Measurements from ENCODE around the gene EDEM3. TPM values are rescaled to one million over a fixed set of nuclear protein-coding genes. Genes with fewer than 3 reads are reported as not detected.

The EDEM3 gene
- total and polyA plus RNA-seq, 2 of the 8 experiments (the other 6 are each of a cell fraction or from before 2014, with no cell fraction given), result 1.6 to 14.0 TPM

- TF ChIP-seq CHD7 (IDR thresholded peaks at IDR 0.05; ENCODE audit: insufficient replicate concordance, low read length), result no peak
- no peak for TF ChIP-seq CEBPB (IDR thresholded peaks at IDR 0.05; ENCODE audit: low read depth, low read length)
- TF ChIP-seq POU5F1 (IDR thresholded peaks at IDR 0.05; ENCODE audit: low read depth, low read length), result no peak
- TF ChIP-seq SUZ12 (IDR thresholded peaks at IDR 0.05; ENCODE audit: low read length), result no peak
- TF ChIP-seq GTF2F1 (IDR thresholded peaks at IDR 0.05; ENCODE audit: borderline replicate concordance, low read depth, low read length), result no peak
- no peak for TF ChIP-seq ATF3 (IDR thresholded peaks at IDR 0.05; ENCODE audit: insufficient read depth, low read depth, low read length)
- TF ChIP-seq SIRT6 (IDR thresholded peaks at IDR 0.05; ENCODE audit: low read length), result no peak
- TF ChIP-seq POLR2A (IDR thresholded peaks at IDR 0.05; ENCODE audit: control extremely low read depth in 1 of 2, low read depth in 2 of 2, low read length in 2 of 2), result no peak
- no peak for TF ChIP-seq MAX (IDR thresholded peaks at IDR 0.05)
- TF ChIP-seq EGR1 (IDR thresholded peaks at IDR 0.05; ENCODE audit: borderline replicate concordance, low read depth, low read length), result no peak
These were observed 61.6 kb downstream of the EDEM3 start (continued) for GRCh38 chr1:184693011-184693410.

All from H1 (cell line).